ENCODE measurements around the gene NAV2.

- TF ChIP-seq EZH2 (IDR thresholded peaks at IDR 0.05) (no peak), POLR2AphosphoS5 (IDR thresholded peaks at IDR 0.05; ENCODE audit: borderline replicate concordance, low read depth, low read length) (no peak)
Measured at GRCh38 chr11:20051469-20052399, 339.1 kb downstream of the NAV2 start.

Measured in SK-N-MC (cell line).